PFSK-1 (cell line): Measurements from ENCODE around the gene GOLPH3.

Experiments
- FOXP2 ChIP-seq: optimal IDR thresholded peaks from 2 replicates; pipeline ENCODE3; 2011; ENCODE audit warnings: borderline replicate concordance, control low read depth, inconsistent platforms; ENCODE audit not compliant: insufficient read depth; ENCODE audit errors: extremely low read length, extremely low read depth
- POLR2AphosphoS5 ChIP-seq: IDR thresholded peaks from 2 replicates; pipeline ENCODE4 v1.6.1; 2012; ENCODE audit warnings: low read depth, mild to moderate bottlenecking, control low read depth, low read length, moderate library complexity
- REST ChIP-seq, 2 experiments: IDR thresholded peaks; 2 replicates each; pipeline versions ENCODE4 v1.6.1 to v1.8.0; 2011 to 2012; ENCODE audit warnings: low read depth in 2 of 2, low read length in 2 of 2, control low read depth in 1 of 2, inconsistent platforms in 1 of 2, mild to moderate bottlenecking in 1 of 2, moderate library complexity in 1 of 2; ENCODE audit not compliant: insufficient read depth in 1 of 2
- SIN3A ChIP-seq: IDR thresholded peaks from 2 replicates; pipeline ENCODE4 v1.6.1; 2012; ENCODE audit warnings: mild to moderate bottlenecking, low read length, moderate library complexity, borderline replicate concordance; ENCODE audit not compliant: insufficient read depth
- TAF1 ChIP-seq: IDR thresholded peaks from 2 replicates; pipeline ENCODE4 v1.6.1; 2012; ENCODE audit warnings: low read length, control low read depth, borderline replicate concordance; ENCODE audit not compliant: insufficient read depth

Gene GOLPH3

GRCh38 chr5:32090755-32091128, 83.4 kb downstream of the GOLPH3 start:
- TF ChIP-seq FOXP2 = no peak
- no peak for TF ChIP-seq SIN3A
- no peak for TF ChIP-seq POLR2AphosphoS5
- TF ChIP-seq TAF1 = no peak
- TF ChIP-seq REST (IDR thresholded peaks at IDR 0.05; ENCODE audit: insufficient read depth in 1 of 2, low read depth in 2 of 2, low read length in 2 of 2) = no peak

- TF ChIP-seq TAF1 (no peak), FOXP2 (no peak), POLR2AphosphoS5 (no peak), SIN3A (no peak), REST (IDR thresholded peaks at IDR 0.05; ENCODE audit: insufficient read depth in 1 of 2, low read depth in 2 of 2, low read length in 2 of 2) (no peak)
Measured at GRCh38 chr5:32090026-32090754, 83.9 kb downstream of the GOLPH3 start.

- TF ChIP-seq SIN3A (no peak), FOXP2 (no peak)
Measured at GRCh38 chr5:32089146-32090000, 84.7 kb downstream of the GOLPH3 start.

GRCh38 chr5:32088214-32088613, 85.9 kb downstream of the GOLPH3 start:
- no peak for TF ChIP-seq TAF1
- no peak for TF ChIP-seq FOXP2
- no peak for TF ChIP-seq SIN3A
- no peak for TF ChIP-seq REST (IDR thresholded peaks at IDR 0.05; ENCODE audit: insufficient read depth in 1 of 2, low read depth in 2 of 2, low read length in 2 of 2)
- TF ChIP-seq POLR2AphosphoS5 = no peak

GRCh38 chr5:32087086-32088082, 86.7 kb downstream of the GOLPH3 start:
- TF ChIP-seq POLR2AphosphoS5 = no peak
- no peak for TF ChIP-seq REST (IDR thresholded peaks at IDR 0.05; ENCODE audit: insufficient read depth in 1 of 2, low read depth in 2 of 2, low read length in 2 of 2)
- no peak for TF ChIP-seq TAF1
- TF ChIP-seq SIN3A = no peak
- no peak for TF ChIP-seq FOXP2
